NCI-H748 (cell line): ENCODE data around the gene RHOXF1.
"Not testable (repeated sequence)": the region's sequence is repeated elsewhere in the genome, so short reads cannot be mapped to it uniquely, and the experiment has no call there.

Source experiments
- DNase-seq: peaks from one replicate; lab custom pipeline; 2025; ENCODE audit not compliant: unreplicated experiment; lab: John Stamatoyannopoulos, UW

RHOXF1 gene, protein sequence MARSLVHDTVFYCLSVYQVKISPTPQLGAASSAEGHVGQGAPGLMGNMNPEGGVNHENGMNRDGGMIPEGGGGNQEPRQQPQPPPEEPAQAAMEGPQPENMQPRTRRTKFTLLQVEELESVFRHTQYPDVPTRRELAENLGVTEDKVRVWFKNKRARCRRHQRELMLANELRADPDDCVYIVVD

DNA sequence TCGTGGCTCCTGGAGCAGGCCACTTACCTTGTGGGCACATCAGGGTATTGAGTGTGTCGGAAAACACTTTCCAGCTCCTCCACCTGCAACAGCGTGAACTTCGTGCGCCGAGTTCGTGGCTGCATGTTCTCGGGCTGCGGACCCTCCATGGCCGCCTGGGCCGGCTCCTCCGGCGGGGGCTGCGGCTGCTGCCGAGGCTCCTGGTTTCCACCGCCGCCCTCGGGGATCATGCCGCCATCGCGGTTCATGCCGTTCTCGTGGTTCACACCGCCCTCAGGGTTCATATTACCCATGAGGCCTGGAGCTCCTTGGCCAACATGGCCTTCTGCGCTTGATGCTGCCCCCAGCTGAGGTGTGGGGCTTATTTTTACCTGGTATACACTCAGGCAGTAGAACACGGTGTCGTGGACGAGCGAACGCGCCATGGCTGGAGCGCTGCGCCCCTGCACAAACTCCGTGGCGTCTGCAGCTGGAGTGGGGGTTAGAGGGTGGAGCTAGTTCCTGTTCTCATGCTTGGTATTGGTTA, at the start of gene RHOXF1:
Gene RHOXF1, minus strand, starts transcription at position 476 of the 526 bp plus-strand sequence. Its CDS starts 51 bp downstream, at position 425.
- DNase-seq: no peak

DNA sequence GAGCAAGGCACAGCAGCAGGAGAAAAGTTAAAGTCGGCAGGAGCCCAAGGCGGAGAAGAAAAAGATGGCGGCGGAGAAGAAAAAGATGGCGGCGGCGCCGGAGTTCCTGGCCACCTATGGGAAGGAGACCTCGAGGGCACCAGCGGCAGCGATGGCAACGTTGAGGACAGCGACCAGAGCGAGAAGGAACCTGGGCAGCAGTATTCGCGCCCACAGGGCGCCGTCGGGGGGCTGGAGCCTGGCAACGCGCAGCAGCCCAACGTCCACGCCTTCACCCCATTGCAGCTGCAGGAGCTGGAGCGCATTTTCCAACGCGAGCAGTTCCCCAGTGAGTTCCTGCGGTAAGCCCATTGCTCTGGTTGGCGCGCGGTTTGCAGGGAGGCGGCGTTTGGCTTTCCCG, 43.4 kb upstream of the RHOXF1 start:
- not testable (repeated sequence) for DNase-seq

DNA sequence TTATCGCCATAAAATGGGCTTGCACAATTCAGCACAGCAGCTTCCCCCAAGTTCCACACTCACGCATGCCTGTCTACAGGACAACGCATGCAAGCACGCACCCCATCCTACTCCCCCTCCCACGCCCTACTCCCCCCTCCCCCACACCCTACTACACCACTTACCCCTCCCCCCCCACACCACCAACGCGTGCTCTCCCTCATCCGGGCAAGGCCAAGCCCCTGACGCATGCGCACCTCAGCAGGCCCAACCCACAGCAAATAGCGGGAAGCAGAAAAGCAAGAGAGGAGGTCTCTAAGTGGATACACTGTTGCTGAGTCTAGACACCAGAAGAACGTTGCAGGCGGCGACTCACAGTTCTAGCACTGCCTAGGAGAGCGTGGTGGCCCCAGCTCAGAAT, 42.6 kb upstream of the RHOXF1 start, which contains the start of gene RHOXF2:
Gene RHOXF2, plus strand, starts transcription at position 301 of the 400 bp plus-strand sequence. CDS start 138 bp downstream, outside the sequence.
- DNase-seq: not testable (repeated sequence)

DNA sequence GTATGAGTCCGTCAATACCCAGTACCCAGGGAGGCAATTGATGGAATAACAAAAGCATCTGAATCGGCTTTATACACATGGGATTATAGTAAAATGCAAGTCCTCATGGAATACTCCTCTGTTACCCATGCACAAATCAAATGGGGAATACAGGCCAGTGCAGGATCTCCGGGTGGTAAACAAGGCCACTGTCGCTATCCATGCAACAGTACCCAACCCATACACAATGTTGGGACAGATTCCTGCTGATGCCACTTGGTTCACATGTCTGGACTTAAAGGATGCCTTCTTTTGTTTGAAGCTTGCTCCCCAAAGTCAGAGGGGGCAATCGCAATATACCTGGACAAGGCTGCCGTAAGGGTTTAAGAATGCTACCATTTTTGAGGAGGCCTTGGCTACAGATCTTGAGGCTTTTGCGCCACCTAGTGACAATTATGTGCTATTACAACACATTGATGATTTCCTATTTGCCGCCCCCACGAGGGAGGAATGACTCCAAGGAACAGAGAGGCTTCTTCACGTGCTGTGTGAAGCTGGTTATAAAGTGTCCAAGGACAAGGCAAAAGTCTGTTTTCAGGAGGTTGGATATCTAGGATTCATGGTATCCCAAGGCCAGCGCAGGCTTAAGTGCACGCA, 34.5 kb upstream of the RHOXF1 start:
- DNase-seq: not testable (repeated sequence)

DNA sequence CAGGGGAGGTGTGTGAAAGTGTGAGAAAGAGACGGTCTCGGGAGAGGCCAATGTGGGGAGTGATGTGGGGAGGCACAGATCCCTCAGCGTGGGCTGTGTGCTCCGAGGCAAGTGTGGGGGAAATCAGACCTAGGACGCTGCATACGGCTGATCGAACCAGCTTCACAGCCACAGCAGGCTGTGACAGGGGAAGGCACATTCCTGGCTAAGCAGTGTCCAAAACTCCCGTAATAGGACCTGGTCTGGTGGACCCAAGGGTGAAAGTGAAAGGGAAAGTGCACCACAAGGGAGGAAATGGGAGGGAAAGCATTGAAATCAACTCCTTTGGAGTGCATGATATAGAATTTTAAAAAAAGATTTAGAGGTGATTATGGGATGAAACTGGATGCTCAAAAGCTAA, 31.8 kb upstream of the RHOXF1 start:
- DNase-seq: no peak

DNA sequence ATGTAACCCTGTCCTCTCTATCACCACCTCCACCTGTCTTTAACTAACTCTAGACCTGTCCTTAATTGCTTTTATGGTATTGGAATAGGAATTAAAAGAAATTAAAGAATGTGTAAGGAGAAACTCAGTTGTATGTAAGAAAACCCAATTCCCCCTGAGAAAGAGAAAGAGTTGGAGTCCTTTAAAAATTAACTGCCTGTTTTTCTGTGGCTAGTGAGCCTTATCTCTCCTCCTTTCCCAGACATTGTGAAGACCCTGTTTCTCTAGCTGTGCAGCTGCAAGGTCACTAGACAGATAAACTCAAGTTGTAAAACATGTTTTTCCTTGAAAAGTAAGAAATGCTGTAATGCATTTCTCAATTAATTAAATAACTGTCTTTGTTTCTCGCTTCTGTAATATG, 30.6 kb upstream of the RHOXF1 start:
- not testable (repeated sequence) for DNase-seq

DNA sequence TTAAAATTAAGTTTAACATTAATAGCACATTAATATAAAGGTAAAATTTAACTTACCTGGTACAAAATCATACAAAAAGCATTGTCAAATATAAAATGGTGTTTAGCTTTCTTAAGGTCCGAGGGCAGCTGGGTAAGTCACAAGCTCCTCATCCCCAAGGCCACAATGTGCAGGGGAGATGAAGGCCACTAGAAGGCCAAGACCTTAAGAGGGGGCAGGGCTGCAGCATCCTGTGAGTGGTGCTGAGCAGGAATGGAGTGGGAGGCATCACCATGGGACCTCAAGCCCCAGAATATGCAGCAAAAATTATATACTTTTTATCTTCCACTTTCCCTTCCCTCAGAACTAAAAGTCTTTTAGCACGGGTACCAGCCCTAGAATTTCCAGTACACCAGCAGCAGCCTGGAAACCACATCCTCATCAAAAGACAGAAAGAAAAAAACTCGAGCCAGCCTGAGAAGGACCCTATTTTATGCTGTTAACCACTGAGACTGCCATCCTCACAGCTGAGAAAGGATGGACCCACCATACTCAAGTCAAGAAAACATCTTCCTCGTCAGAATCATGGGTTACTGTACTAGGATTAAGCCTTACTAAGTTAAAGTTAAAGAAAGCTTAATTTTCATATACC, 29.7 kb upstream of the RHOXF1 start:
- DNase-seq: no peak

DNA sequence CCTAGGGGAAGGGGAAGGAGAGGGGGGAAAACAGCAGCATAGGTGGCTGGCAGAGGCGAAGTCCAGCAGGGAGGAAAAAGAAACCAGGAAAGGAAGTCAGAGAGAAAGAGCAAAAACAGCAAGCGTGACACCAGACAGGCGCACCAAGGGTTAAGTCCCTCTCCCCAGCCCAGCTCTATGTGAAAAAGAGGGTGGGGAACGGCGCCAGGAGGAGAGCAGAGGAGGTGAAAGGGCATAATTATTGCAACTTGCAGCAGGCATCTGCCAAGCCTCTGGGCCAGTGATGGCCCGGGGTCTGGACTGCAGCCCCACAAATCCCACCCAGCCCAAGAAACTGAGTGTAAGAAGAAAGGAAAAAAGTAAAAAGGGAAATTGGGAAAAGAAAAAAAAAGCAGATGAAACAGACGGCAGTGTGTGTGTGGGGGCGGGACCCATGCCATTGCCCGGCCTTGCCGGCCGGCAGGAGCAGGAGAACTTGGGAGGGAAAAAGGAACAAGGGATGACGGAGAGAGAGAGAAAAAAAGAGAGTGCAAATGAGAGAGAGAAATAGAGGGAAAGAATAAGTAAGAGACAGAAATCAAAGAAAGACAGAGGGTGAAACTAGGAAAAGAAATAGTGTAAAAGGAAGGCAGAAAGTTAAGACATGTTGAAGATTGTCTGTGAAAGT, 28.6 kb upstream of the RHOXF1 start:
- no peak for DNase-seq

DNA sequence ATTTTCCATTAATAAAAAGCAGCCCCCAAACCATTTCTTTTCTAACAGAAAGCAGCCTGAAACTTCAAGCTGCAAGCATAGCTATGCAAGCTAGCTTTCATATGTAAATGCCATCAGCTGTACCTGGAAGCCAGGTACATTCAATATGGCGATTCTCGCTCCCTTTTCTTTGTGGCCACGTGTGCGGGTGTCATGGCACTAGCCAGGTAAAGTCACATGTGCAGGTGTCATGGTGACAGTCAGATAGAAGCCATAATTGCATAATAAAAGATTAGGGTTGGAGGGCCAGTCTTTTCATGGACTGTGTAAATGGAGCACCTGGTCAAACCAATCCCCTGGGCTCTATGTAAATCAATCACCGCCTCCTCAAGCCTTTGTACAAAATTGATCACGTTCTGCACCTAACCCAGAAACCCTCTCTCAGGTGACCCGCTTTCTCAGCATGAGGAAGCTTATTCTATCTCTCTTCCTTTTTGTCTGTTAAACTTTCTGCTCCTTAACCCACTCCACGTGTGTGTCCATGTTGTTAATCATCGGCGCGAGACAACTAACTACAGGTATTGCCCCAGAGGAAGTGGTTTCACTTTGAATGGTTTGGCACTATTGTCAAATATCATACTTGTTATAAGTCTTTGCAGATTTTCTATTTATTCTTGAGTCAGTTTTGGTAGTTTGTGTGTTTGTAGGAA, 24.7 kb upstream of the RHOXF1 start:
- peak; percentile 11 for DNase-seq

DNA sequence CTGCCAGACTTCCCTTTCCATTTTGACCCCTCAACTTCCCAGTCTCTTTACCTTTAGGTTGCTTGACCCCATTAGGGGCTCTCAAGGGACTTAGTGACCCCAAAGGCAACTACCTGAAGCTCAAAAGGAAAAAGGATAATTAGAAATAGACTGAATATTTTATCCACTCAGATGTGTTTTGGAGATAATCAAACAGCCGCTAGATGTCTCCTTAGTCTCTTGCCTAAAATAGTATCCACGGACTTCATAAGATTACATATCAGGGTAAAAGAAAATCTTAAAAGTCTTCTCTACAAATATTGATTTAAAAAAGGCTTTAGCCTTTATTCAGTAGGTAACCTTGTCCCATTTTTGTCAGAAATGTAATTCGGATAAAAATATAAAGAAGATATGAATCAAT, 21.7 kb upstream of the RHOXF1 start:
- DNase-seq: no peak

DNA sequence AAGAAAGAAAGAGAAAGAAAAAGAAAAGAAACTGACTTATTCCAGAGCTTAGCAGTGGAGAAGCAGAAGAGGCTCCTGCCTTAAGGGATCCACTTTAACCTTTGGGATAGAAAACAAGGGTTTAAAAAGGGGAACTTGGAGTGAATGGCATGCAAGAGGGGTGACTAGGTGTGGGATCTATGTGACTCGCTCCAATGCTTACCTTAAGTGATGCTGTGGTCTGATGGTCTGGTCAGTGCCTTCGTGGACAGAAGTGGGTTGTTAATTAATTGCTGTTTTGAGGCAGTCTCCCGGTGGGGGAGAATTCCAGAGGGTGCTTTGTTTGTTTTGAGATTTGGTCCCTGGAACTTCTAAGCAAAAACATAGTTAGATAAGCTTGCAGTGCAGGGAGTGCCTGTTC, 21.1 kb upstream of the RHOXF1 start:
- no peak for DNase-seq

DNA sequence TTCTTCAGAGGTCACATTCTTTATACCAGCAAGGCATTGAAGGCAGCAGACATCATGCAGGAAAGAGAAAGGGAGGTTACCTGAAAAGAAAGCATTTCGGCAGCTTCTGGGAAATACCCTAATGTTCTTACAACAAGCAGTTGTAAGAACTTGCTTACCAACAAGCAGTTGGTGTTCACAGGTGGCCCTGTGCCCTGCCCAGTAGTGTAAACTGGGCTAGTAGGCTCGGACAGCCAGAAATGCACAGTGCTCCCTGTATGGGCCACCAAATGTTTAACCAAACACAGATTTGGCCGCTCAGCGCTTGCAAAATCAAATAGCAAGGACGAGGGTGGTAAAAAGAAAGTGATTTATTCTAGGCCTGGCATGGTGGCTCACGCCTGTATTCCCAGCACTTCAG, 20.4 kb upstream of the RHOXF1 start:
- no peak for DNase-seq

DNA sequence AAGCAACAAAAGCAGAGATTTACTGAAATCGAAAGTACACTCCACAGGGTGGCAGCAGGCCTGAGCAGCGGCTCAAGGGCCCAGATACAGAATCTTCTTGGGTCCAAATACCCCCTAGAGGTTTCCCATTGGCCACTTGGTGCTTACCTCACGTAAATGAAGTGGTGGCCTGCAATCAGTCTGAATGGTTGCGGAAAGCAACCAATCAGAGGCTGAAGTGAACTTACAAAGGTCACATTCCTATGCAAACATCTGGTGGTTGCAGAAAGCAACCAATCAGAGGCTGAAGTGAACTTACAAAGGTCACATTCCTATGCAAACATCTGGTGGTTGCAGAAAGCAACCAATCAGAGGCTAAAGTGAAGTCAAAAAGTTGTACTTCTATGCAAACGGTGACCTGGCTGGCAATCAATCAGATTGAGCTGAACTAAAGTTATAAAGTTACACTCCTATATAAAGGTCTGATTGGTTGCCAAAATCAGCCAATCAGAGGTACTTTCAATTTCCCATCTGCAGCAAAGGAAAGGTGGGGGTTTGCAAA, 12.7 kb upstream of the RHOXF1 start:
- DNase-seq: not testable (repeated sequence)

DNA sequence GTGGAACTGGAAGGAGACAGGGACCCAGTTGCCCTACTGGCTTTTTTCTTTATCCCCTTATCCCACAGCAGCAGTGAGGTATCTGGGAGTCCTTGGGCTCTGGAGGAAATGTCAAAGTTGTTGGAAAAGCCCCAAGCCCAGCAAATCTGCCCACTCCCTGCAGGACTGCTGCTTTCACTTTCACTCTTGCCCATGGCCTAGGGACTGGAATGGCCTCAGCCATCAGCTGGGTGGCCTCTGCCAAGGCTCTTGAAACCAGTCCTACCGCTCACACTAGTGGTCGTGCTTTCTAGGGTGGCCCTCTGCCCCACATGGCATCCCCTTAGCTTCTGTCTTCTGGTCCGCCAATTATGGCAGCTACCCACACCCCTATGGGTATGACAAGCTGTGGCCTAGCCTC, 9.7 kb upstream of the RHOXF1 start:
- no peak for DNase-seq

DNA sequence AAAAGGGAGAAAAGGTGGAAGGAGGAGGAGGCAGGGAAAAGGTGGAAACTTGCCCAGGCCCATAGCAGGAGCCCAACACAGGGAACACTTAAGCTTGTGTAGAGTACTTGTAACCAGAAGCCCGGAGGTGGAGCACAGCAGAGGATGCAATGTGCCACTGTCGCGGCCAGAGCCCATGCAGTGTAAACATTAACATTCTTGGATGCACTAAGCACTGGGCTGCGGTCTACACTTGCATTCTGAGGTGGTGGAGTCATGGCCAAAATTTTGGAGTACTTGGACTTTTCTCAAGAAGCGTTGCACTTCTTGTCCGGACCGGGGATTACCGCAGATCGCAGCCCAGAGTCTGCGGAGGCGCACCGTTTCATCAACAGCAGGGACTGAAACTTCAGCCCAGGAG, 4.5 kb upstream of the RHOXF1 start:
- no peak for DNase-seq

DNA sequence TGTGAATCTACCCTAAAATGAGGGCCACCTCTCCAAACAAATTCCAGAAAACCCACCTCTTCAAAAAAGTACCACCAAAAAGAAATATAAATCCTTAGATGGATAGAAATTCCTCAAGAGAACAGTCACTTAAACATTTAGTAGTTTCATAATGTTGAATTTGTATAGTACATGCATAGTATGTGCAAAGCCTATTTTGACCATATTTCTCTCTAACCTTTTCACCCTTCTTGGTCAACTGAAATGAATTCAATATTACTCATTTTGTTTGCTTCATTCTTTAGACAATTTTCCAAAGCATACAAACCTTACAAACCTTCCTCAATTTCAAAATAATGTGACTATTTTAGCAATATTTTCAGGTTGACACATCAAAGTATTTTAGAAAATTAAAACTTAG, 4.1 kb downstream of the RHOXF1 start:
- no peak for DNase-seq

DNA sequence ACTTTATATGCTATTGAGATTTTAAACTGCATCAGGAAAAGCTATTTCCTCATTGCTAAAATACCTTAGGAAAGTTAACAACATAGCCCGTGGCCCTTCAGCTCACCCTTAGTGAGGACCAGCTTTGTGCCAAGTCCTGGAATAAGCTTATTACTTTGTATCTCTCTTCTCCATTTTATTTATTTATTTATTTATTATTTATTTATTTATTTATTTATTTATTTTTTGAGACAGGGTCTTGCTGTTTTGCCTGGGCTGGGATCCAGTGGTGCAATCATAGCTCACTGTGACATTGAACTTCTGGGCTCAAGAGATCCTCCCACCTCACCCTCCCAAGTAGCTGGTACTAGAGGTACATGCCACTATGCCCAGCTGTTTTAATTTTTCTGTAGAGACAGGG, 6.3 kb downstream of the RHOXF1 start:
- DNase-seq: no peak

DNA sequence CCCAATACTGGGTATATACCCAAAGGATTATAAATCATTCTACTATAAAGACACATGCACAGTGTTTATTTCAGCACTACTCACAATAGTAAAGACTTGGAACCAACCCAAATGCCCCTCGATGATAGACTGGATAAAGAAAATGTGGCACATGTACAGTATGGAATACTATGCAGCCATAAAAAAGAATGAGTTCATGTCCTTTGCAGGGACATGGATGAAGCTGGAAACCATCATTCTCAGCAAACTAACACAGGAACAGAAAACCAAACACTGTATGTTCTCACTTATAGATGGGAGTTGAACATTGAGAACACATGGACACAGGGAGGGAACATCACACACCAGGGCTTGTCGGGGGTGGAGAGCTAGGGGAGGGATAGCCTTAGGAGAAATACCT, 11.0 kb downstream of the RHOXF1 start:
- DNase-seq: not testable (repeated sequence)

DNA sequence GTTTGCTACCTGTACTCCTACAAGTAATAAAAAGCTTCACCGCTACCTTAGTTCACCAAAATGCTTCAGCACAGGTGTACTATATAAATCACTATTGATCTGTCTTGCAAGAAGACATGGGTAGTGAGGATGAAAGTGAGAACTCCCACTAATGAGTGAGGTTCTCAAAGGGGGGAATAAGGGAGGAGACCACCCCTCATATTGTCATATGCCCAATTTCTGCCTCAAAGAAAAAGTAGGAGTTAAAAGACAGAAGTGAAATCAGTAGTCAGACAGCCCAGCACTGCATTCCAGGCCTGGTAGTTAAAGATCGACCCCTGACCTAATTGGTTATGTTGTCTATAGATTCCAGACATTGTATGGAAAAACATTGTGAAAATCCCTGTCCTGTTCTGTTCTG, 14.7 kb downstream of the RHOXF1 start:
- not testable (repeated sequence) for DNase-seq

DNA sequence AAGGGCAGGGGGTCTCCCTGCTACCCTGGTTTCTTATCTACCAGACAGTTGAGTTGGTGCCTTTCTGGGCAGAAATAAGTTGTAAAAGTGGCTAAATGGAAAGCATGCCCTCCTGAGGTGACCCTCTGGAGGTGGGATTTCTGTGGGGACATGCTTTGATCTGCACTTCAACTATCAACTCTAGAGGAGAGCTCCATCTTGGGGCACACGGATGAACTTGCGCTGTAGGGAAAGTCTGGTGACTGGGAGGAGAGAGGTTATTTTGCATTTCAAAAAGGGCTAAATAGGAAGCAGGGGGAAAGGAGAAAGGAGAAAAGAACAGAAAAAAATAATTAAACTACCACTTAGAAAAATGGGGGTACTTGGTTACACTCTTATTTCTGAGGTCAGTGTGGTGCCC, 25.5 kb downstream of the RHOXF1 start:
- DNase-seq: no peak
